ENCODE results near the gene DRAP1. TPM values are rescaled to one million over a fixed set of nuclear protein-coding genes. Genes with fewer than 3 reads are reported as not detected.

DRAP1 gene
- total and polyA plus RNA-seq, 9 of the 15 experiments (the other 6 are each of a cell fraction or from before 2014, with no cell fraction given): 9.6 to 200 (median 92.9) TPM

GRCh38 chr11:65900125-65900898 lies 18.9 kb upstream of the DRAP1 start, which contains the start of gene FOSL1 (continued):
- TF ChIP-seq CHD7 (IDR thresholded peaks at IDR 0.05; ENCODE audit: low read depth, low read length): no peak
- no peak for TF ChIP-seq PATZ1 (CRISPR knock-in tag; IDR thresholded peaks at IDR 0.05; ENCODE audit: borderline replicate concordance)
- no peak for TF ChIP-seq MEF2A (IDR thresholded peaks at IDR 0.05; ENCODE audit: control insufficient read depth, low read depth, low read length)
- TF ChIP-seq ZNF583 (CRISPR knock-in tag; IDR thresholded peaks at IDR 0.05): no peak
- TF ChIP-seq E2F4 (CRISPR knock-in tag; IDR thresholded peaks at IDR 0.05; ENCODE audit: low read depth): no peak
- TF ChIP-seq POLR3G (IDR thresholded peaks at IDR 0.05; ENCODE audit: extremely low read depth, insufficient read length, insufficient replicate concordance): no peak
- TF ChIP-seq ZNF184 (CRISPR knock-in tag; IDR thresholded peaks at IDR 0.05): no peak
- TF ChIP-seq RUNX1 (IDR thresholded peaks at IDR 0.05; ENCODE audit: low read depth): no peak
- peak; percentile 76 for TF ChIP-seq ATF3 (IDR thresholded peaks at IDR 0.05)
- TF ChIP-seq ATF3 (CRISPR knock-in tag; conservative IDR thresholded peaks at IDR 0.05): peak; percentile 93
- TF ChIP-seq NR2F6 (CRISPR knock-in tag; IDR thresholded peaks at IDR 0.05): no peak
- peak; percentile 82; the same call in 1 of the 2 replicates for TF ChIP-seq KAT7 (CRISPR knock-in tag; IDR thresholded peaks at IDR 0.05; ENCODE audit: borderline replicate concordance)
